Breast epithelium (tissue), 4 donors: ENCODE data around the gene IPCEF1. TPM values are rescaled to one million over a fixed set of nuclear protein-coding genes. Genes with fewer than 3 reads are reported as not detected.
A peak's percentile ranks its signal among the peaks of the same experiment; 100 is the strongest.
"Not testable (repeated sequence)": the region's sequence is repeated elsewhere in the genome, so short reads cannot be mapped to it uniquely, and the experiment has no call there.

Source experiments
- DNase-seq, 2 donors: peaks; one replicate each; pipeline ENCODE4 v3.0.0-alpha.2; 2019; ENCODE audit warnings: low spot score in 2 of 2
- H3K27ac ChIP-seq, 2 donors: fragments of 200-600 bp; sonication (generic) in 1 of 2; one replicate each; pipeline ENCODE4 v1.5.1; 2016 to 2019; ENCODE audit warnings: mild to moderate bottlenecking in 1 of 2
- H3K27me3 ChIP-seq, 2 donors: fragments of 200-600 bp; sonication (generic) in 1 of 2; one replicate each; pipeline versions ENCODE4 v1.5.1 to v1.6.0; 2017 to 2019; ENCODE audit warnings: control low read depth in 1 of 2, mild to moderate bottlenecking in 1 of 2
- H3K36me3 ChIP-seq: fragments of 200-600 bp; one replicate; pipeline ENCODE4 v1.5.1; 2019
- H3K4me1 ChIP-seq, 2 donors: fragments of 200-600 bp; sonication (generic); one replicate each; pipeline ENCODE4 v1.5.1; 2016 to 2019; ENCODE audit warnings: control low read depth in 1 of 2
- H3K4me3 ChIP-seq, 3 donors: fragments of 200-600 bp; sonication (generic); 1 replicate in 2 of 3; 2 replicates in 1 of 3; pipeline ENCODE4 v1.5.1; 2016 to 2019; ENCODE audit warnings: mild to moderate bottlenecking in 3 of 3, moderate library complexity in 2 of 3
- H3K9me3 ChIP-seq, 2 donors: fragments of 200-600 bp; sonication (generic) in 1 of 2; one replicate each; pipeline ENCODE4 v1.5.1; 2016 to 2019; ENCODE audit warnings: control low read depth in 1 of 2
- POLR2A ChIP-seq: fragments of 450-650 bp; IDR thresholded peaks from one replicate; pipeline ENCODE4 v1.6.1; 2016; ENCODE audit warnings: antibody characterized with exemption, mild to moderate bottlenecking, moderate library complexity
- POLR2AphosphoS5 ChIP-seq, 3 donors: sonication (generic); formaldehyde crosslinking; IDR thresholded peaks; one replicate each; pipeline ENCODE4 v1.6.1; 2017; ENCODE audit warnings: antibody characterized with exemption in 3 of 3
- intact Hi-C: fragments of 100-400 bp; cut with DNase I; formaldehyde crosslinking; loops from one replicate; pipeline ENCODE4 v1.15.1; 2023; ENCODE audit warnings: low total_unique reads
- total RNA-seq, 3 donors: library from RNA; depleted of rRNA; stranded (reverse); fragments of >200 nt; gene quantifications; one replicate each; pipeline ENCODE4 v1.1.0, GENCODE V29; 2016
- TF ChIP-seq, protein P1 (sequence below), 3 donors: fragments of 450-650 bp; IDR thresholded peaks; one replicate each; pipeline ENCODE4 v1.5.1; 2016 to 2017; ENCODE audit warnings: antibody characterized with exemption in 3 of 3, mild to moderate bottlenecking in 3 of 3, moderate library complexity in 3 of 3

IPCEF1 gene
- total RNA-seq, 3 donors from 2014 or later = 3.7 to 6.7 (median 5.6) TPM

DNA sequence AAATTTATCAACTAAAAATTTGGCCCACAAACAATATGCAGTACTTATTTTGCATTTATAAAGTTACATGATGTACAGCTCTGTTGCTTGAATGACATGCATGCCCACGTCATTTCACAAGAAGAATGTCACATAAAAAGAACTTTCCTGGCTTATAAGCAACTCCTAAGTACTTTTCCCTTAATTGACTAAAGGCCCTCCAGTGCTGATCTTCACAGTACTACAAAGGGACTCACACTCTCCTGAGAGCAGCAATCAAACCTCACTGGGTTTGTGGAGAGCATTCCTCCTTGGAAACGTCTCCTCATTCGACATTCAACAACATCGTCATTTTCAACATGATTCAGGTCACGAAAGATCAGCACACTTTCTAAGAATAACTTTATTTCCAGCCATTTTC lies 111.1 kb downstream of the IPCEF1 start:
- intact Hi-C loops = loop anchor here (10.0 kb wide), 1 partner anchor 931 kb away; no protein-coding TSS in a partner anchor
- DNase-seq = no peak
- TF ChIP-seq, protein P1, sequence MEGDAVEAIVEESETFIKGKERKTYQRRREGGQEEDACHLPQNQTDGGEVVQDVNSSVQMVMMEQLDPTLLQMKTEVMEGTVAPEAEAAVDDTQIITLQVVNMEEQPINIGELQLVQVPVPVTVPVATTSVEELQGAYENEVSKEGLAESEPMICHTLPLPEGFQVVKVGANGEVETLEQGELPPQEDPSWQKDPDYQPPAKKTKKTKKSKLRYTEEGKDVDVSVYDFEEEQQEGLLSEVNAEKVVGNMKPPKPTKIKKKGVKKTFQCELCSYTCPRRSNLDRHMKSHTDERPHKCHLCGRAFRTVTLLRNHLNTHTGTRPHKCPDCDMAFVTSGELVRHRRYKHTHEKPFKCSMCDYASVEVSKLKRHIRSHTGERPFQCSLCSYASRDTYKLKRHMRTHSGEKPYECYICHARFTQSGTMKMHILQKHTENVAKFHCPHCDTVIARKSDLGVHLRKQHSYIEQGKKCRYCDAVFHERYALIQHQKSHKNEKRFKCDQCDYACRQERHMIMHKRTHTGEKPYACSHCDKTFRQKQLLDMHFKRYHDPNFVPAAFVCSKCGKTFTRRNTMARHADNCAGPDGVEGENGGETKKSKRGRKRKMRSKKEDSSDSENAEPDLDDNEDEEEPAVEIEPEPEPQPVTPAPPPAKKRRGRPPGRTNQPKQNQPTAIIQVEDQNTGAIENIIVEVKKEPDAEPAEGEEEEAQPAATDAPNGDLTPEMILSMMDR (IDR thresholded peaks at IDR 0.05) = no peak
- TF ChIP-seq POLR2A (no peak), POLR2AphosphoS5 (IDR thresholded peaks at IDR 0.05) (no peak)
- H3K36me3 ChIP-seq = no peaks in the 10 kb centered on the region
- no peak overlapping the region for H3K4me3 ChIP-seq
- H3K9me3 ChIP-seq = no peaks in the 10 kb centered on the region
- no peaks in the 10 kb centered on the region for H3K27me3 ChIP-seq
- H3K27ac ChIP-seq = no peak overlapping the region
- no peaks in the 10 kb centered on the region for H3K4me1 ChIP-seq

DNA sequence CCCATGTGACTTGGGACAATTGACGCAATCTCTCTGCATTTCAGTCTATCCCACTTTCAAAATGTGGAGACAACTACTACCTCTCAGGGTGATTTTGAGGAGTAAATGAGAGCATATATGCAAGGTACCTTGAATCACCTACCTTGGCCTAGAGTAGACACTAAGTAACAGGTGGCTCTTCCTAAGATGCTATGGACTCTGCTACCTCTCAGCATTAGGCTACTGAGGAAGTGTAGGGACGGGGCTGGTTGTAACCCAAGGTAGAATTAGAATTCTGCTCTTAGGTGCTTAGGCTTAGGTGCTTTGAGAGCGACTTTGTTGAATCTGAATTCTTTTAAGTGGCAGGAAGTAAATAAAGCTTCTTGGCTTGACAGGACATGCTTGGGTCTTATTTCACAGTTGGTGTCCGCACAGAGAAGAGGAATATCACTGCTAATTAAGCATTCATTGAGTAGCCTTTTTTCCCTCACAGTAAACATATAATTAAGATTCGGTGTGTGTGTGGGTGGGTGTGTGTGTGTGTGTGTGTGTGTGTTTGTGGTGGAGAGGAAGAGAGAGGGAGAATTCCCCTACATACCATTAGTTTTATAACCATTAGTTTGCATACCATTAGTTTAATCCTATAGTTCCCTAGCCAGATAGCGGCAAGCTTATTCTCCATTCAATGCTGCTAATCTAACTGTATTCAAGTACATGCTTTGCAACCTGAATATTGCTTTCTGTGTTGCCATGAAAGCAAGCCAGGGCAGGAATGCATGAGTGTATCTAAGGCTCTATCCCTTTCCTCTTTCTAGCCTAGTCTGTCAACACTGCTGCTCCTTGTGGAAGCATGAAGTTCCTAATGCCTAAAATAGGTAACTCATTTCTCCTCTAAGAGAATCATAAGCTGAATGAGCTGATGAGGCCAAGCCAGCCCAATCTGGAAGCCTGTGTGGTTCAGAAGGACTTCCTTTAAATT lies 112.5 kb downstream of the IPCEF1 start:
- Histone ChIP-seq H3K4me1 (no peaks in the 10 kb centered on the region), H3K27me3 (no peaks in the 10 kb centered on the region), H3K4me3 (no peak overlapping the region), H3K9me3 (no peaks in the 10 kb centered on the region), H3K36me3 (no peaks in the 10 kb centered on the region), H3K27ac (peak overlapping the region; percentile 3 to 43)
- DNase-seq = no peak
- TF ChIP-seq POLR2A (no peak), POLR2AphosphoS5 (IDR thresholded peaks at IDR 0.05) (no peak)
- TF ChIP-seq, protein P1 (IDR thresholded peaks at IDR 0.05) = no peak
- intact Hi-C loops = loop anchor here (10.0 kb wide), 1 partner anchor 929 kb away; no protein-coding TSS in a partner anchor

DNA sequence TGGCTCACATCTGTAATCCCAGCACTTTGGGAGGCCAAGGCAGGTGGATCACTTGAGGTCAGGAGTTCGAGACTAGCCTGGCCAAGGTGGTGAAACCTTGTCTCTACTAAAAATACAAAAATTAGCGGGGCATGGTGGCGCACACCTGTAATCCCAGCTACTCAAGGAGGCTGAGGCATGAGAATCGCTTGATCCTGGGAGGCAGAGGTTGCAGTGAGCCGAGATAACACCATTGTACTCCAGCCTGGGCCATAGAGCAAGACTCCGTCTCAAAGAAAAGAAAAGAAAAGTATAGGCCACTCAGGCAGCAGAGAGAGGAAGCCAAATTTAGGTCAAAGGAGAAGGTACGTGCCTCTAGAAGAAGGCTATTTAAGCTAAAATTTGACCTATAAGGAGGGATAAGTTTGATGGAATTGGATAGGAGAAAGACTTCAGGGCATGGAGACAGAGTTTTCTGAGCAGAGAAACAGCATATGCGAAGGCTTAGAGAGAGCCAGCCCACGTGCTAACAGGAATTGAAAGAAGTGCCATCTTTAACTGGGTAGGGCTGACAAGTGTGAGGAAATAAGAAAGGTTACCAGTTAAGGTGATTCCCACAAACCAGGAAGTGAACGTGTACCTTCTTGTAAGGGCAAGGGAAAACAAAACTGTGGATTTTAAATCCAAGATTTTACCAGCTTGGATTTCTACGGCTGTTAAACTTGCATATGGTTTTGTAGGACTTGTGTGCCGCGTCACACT lies 113.8 kb downstream of the IPCEF1 start:
- H3K9me3 ChIP-seq = no peaks in the 10 kb centered on the region
- no peaks in the 10 kb centered on the region for H3K27me3 ChIP-seq
- no peak for DNase-seq
- H3K36me3 ChIP-seq = no peaks in the 10 kb centered on the region
- intact Hi-C loops = loop anchor here (10.0 kb wide), 1 partner anchor 928 kb away; no protein-coding TSS in a partner anchor
- no peaks in the 10 kb centered on the region for H3K4me1 ChIP-seq
- no peak overlapping the region for H3K4me3 ChIP-seq
- TF ChIP-seq, protein P1 (IDR thresholded peaks at IDR 0.05) = no peak
- TF ChIP-seq POLR2A = no peak
- TF ChIP-seq POLR2AphosphoS5 (IDR thresholded peaks at IDR 0.05) = no peak
- H3K27ac ChIP-seq = no peak overlapping the region

DNA sequence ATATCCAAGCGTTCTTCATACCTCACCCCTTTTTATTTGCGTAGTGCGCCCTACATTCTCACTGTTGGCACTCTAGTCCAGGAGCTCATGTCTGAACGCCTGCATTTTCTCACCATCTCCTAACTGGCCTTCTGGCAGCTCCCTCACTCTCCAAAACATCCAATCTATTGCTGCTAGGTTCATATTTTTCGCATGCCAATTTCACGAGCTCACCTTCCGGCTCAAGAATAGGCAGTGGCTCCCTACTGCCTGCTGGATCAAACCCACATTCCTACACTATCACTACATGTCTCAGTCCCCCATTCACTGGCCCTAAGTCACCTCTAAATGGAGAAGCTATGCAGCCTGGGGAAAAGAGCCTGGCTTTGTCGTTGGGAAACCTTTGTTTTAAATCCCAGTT lies 115.0 kb downstream of the IPCEF1 start:
- no peaks in the 10 kb centered on the region for H3K9me3 ChIP-seq
- H3K4me1 ChIP-seq = no peaks in the 10 kb centered on the region
- no peaks in the 10 kb centered on the region for H3K27me3 ChIP-seq
- intact Hi-C loops = loop anchor here (10.0 kb wide), 1 partner anchor 927 kb away; no protein-coding TSS in a partner anchor
- DNase-seq = no peak
- H3K27ac ChIP-seq = no peak overlapping the region
- TF ChIP-seq, protein P1 (IDR thresholded peaks at IDR 0.05) = no peak
- no peak for TF ChIP-seq POLR2A
- TF ChIP-seq POLR2AphosphoS5 (IDR thresholded peaks at IDR 0.05) = no peak
- H3K4me3 ChIP-seq = no peak overlapping the region
- no peaks in the 10 kb centered on the region for H3K36me3 ChIP-seq

DNA sequence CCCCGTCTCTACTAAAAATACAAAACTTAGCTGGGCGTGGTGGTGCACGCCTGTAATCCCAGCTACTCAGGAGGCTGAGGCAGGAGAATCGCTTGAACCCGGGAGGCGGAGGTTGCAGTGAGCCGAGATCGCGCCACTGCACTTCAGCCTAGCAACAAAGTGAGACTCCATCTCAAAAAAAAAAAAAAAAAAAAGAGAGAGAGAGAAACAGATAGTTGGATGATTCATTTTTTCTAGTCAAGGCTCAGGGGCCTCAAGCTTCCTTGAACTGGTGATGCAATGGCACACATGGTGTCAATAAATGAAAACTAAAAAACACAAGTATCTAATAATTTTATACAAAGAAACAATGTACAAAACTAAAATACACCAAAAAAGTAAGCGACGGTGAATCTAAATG lies 115.5 kb downstream of the IPCEF1 start:
- not testable (repeated sequence) for H3K9me3 ChIP-seq, DNase-seq, H3K4me1 ChIP-seq, H3K27me3 ChIP-seq, H3K27ac ChIP-seq, H3K36me3 ChIP-seq, H3K4me3 ChIP-seq
- intact Hi-C loops = loop anchor here (10.0 kb wide), 1 partner anchor 926 kb away; no protein-coding TSS in a partner anchor
